Body of pancreas (tissue), 4 donors: Measurements from ENCODE around the gene LOXL4.

Experiments
- POLR2A ChIP-seq, 3 donors: fragments of 450-650 bp; IDR thresholded peaks; one replicate each; pipeline ENCODE4 v1.6.1; 2016; ENCODE audit warnings: antibody characterized with exemption in 3 of 3, mild to moderate bottlenecking in 2 of 3
- TF ChIP-seq, protein P1 (sequence below), 7 experiments: fragments of 450-650 bp in 4 of 7; fragments of 200-600 bp in 3 of 7; sonication (generic) in 3 of 7; IDR thresholded peaks; one replicate each; pipeline ENCODE4 v1.5.1; 2016 to 2019; ENCODE audit warnings: antibody characterized with exemption in 7 of 7

DNA sequence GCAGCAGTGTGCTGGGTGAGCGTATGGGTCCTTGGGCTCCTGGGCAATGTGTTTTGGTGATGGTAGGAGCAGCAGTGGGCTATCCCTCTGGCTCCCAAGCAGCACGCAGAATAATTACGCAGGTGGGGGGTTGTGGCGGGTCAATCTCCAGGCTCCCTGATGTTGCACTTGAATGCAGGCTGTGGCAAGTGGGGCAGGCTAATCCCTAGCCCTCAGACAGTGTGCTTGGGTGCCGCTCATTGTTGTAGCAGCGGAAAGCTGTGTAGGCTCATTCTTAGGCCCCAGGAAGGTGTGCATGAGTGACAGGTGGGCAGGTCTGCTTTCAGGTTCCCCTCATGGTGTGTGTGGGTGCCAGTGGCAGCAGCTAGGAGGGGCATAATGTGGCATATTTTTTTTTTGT, 44.1 kb downstream of the LOXL4 start:
- TF ChIP-seq, protein P1, sequence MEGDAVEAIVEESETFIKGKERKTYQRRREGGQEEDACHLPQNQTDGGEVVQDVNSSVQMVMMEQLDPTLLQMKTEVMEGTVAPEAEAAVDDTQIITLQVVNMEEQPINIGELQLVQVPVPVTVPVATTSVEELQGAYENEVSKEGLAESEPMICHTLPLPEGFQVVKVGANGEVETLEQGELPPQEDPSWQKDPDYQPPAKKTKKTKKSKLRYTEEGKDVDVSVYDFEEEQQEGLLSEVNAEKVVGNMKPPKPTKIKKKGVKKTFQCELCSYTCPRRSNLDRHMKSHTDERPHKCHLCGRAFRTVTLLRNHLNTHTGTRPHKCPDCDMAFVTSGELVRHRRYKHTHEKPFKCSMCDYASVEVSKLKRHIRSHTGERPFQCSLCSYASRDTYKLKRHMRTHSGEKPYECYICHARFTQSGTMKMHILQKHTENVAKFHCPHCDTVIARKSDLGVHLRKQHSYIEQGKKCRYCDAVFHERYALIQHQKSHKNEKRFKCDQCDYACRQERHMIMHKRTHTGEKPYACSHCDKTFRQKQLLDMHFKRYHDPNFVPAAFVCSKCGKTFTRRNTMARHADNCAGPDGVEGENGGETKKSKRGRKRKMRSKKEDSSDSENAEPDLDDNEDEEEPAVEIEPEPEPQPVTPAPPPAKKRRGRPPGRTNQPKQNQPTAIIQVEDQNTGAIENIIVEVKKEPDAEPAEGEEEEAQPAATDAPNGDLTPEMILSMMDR (IDR thresholded peaks at IDR 0.05): no peak
- TF ChIP-seq POLR2A (IDR thresholded peaks at IDR 0.05): no peak
